DOHH2 (cell line): Measurements from ENCODE around the gene PAIP1.

Experiments used
- CTCF ChIP-seq: fragments of 200-600 bp; sonication (generic); IDR thresholded peaks from one replicate; pipeline ENCODE4 v1.5.1; 2014; ENCODE audit warnings: antibody characterized with exemption, mild to moderate bottlenecking, low read depth, low read length; ENCODE audit not compliant: poor library complexity, severe bottlenecking
- EZH2phosphoT487 ChIP-seq: fragments of 200-600 bp; sonication (generic); IDR thresholded peaks from 2 replicates; pipeline ENCODE4 v1.6.1; 2017; ENCODE audit warnings: borderline replicate concordance, mild to moderate bottlenecking, antibody characterized with exemption, low read length, moderate library complexity, mixed read lengths

DNA sequence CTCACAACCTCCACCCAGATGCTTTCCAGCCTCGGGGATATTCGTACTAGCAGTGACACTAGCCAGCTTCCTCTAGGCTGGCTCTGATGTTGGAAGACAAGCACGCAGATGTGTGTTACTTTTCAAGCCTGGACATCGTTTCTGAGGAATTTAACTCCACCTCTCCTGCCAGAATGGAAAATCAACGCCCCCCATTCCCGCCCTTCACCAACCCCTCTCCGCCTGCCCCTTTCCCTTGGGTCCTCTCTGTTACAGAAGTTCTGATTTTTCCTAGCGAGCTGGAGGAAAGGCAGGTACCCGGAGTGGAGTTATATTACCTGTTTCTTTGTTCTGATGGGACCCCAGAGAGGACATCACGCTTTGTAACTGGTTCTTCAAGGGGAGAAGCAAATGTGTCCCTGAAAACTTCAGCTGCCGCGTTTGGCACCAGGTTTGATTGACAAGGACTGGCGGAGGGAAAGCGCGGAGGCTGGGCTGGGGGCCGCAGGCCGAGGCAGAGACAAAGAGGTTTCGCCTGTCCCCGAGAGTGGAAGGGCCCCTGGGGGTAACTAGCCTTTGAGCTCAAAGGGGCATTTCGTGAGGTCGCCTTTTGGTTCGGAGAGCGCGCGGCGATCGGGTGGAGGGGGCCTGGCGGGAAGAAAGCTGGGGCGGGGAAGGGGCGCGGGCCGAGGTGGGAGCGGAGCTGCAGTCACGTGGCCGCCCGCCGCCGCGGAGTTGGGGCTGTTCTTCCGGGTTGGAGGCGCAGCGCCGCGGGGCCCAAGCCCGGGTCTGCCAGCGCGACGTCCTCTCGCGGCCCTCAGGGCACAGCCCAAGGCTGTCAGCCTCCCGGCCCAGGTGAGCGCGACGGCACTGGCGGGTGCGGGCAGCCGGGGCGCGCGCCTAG lies 45.8 kb upstream of the PAIP1 start, which contains the start of gene NNT:
- no peak for TF ChIP-seq CTCF
- TF ChIP-seq EZH2phosphoT487 = no peak
